GM19455 (cell line): ENCODE data around the gene MTG2.
"Not testable (repeated sequence)": the region's sequence is repeated elsewhere in the genome, so short reads cannot be mapped to it uniquely, and the experiment has no call there.

ENCODE experiments used
- ATAC-seq: cut with Tn5 transposase; IDR thresholded peaks from one replicate; pipeline ENCODE4 v1.9.1; 2021; ENCODE audit not compliant: unreplicated experiment

MTG2 gene

DNA sequence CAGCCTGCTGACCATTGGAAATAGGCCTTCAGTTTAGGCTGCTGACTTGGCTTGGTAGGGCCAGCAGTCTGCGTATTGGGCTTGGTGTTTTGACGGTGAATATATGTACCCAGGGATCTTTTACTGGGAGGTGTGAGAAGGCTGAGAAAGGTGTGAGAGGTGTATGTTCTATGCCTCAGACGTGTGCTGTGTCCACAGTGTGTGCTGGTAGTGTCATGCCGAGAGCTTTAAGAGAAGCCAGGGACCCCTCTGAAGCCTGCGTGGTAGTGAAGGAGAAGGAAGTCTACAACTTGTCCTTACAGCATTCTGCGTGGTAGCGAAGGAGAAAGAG lies 37.2 kb upstream of the MTG2 start:
- ATAC-seq = no peak

- ATAC-seq = no peak
Observed at GRCh38 chr20:62146019-62146755, 36.6 kb upstream of the MTG2 start.

DNA sequence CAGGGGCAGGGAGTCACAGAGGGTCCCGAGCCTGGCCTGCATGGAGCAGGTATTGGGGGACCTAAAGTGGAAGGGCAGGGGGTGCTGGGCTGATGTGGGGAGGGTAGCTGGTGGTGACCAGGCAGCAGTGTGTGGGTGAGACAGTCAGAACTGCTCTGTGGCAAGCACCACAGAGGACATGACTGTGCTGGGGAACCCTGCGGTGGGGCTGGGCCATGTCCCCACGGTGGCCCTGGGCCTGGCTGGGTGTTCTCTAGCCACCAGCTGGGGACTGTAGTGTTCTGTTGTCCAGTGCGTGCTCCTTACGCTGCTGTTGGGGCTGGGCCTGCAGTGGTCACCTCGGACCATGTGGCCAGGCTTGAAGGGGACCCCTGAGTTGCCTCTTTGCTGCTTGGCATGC lies 35.7 kb upstream of the MTG2 start:
- ATAC-seq = no peak

GRCh38 chr20:62147528-62147927 lies 35.3 kb upstream of the MTG2 start:
- no peak for ATAC-seq

GRCh38 chr20:62148383-62148782 lies 34.4 kb upstream of the MTG2 start:
- not testable (repeated sequence) for ATAC-seq

DNA sequence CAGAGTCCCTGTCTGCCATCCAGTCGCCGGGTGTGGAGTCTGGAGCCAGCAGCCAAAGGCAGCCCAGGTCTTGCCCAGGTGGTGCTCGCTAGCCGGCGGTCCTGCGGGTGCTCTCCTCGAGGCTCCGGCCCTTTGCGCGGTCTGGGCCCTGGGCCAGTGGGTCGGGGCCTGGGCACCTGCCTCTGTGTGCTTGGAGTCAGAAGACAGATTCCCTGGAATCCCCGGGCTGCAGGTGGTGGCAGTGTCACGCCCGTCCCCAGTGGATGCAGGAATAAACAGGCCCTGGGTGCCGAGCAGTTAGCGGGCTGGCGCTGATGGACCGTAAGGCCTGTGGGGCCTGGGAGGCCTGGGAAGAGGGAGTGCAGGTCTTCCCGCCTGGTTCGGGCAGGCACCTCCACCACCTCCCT lies 33.9 kb upstream of the MTG2 start:
- ATAC-seq = no peak

GRCh38 chr20:62149532-62150309 lies 33.1 kb upstream of the MTG2 start:
- ATAC-seq = no peak

DNA sequence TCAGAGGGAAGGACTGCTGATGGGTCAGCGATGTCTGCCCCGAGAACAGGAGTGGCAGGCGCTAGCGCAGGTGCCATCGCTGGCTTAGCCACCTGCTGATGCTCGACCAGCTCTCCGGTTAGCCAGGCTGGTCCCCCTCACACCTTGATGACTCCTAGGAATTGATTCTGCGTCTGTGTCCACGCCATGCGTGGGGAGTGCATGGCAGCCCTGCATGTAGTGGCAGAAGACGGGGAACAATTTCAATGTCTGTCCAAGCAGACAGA lies 32.6 kb upstream of the MTG2 start:
- no peak for ATAC-seq

GRCh38 chr20:62151225-62151624 lies 31.6 kb upstream of the MTG2 start:
- ATAC-seq = no peak

DNA sequence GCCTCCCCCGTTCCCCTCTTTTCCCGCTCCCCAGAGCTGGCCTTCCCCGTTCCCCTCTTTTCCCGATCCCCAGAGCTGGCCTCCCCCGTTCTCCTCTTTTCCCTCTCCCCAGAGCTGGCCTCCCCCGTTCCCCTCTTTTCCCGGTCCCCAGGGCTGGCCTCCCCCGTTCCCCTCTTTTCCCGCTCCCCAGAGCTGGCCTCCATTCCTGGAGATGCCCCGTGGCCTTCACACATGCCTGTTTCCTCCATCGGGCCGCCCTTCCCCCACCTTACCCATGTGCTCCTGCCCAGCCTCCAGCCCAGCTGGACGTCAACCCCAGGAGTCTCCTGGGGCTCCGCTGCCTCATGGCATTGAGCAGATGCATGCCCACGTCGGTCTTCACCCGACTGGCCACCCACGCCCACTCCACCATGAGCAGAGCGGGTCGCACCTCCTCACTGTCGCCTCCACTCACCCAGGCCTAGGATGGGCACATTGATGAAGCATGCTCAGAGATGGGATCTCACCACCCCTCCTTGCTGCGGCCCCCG lies 30.9 kb upstream of the MTG2 start:
- ATAC-seq = no peak

DNA sequence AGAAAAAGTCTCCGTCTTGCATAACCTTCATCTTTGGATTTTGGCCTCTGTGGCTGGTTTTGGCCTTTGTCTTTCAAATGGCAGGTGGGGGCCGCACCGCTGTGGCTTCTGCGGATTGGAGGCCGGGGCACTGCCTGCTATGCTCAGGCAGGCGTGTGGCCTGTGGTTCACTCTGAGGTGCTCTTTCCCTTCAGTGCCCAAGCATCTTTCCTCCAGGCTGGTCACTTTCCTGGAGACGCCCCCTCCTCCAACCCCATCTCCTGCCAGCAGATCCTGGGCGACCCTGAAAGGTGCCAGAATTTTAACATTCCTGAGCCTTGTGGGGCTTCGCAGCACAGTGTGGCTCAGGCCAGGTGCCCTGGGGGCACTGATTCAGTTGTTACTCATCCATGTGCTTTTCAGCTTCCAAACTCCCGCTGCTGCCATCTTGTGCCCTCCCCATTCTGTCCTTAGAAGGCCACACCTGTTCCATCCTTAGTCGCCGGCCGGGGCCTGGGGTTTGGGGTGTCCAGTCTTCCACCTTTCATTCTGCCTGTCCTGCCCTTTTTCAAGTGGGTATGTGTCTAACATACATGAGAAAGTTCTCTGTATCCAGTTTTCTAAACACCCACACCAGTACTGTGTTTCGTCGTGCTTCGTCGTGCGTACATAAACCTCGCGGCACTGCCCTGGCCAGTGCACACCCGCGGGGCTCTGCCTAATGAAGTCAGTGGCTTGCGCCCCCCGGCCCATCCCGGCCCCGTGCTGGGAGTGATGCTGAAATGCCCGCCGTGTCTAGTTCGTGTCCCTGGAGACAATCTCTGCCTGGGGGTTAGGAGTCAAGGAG lies 27.2 kb upstream of the MTG2 start:
- no peak for ATAC-seq

- ATAC-seq = no peak
Observed at GRCh38 chr20:62156254-62156556, 26.6 kb upstream of the MTG2 start.

DNA sequence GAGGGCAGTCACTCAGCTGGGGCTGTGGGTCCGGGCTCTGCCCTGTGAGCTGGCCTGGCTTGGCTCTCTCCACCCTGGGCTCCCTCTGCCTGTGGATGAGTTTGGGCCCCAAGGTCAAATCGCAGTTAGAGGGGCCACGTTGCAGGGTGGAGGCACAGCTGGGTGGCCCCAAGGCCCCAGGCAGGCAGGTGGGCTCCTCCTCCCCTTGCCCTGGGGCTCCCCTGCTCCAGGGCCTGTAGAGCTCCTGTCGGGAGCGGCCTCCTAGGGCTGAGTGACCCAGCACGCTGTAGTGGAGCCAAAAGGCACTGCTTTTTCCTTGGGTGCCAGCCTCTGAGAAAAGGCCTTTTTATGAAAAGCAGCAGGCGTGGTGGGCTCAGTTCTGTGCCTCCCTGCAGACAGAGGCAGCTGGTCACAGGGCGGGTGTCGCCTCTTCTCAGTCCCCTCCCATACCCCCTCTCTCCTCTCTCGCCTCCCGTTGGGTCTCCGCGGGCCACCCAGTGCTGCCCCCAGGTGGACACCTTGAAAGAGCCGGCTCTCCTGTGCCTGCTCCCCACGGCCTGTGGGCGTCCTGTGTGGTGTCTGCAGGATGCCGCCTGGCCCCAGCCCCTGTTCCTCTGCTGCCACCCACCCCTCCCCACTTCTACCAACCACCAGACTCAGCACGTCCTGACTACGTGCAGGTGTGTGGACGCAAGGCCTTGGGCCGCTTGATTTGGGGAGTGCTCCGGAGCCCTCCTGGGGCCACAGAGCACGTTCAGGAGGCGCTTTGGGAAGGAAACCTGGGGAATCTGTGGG lies 26.0 kb upstream of the MTG2 start:
- no peak for ATAC-seq

- no peak for ATAC-seq
Observed at GRCh38 chr20:62157387-62158087, 25.3 kb upstream of the MTG2 start.

GRCh38 chr20:62158088-62158400 lies 24.8 kb upstream of the MTG2 start:
- no peak for ATAC-seq

DNA sequence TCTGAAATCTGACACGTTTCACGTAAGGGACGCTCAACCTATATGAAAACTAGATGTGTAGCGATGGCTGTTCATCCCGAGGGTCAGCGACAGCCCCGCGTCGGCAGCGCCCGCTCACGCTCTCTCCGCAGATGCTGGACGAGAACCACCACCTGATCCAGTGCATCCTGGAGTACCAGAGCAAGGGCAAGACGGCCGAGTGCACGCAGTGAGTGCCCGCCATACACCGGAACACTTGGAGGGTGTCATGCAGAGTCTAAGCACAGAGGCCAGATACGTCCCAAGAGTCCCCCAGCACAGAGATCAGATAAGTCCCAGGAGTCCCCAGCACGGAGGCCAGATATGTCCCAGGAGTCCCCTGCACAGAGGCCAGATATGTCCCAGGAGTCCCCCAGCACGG lies 24.3 kb upstream of the MTG2 start:
- ATAC-seq = no peak

- ATAC-seq = no peak
Observed at GRCh38 chr20:62159052-62159451, 23.8 kb upstream of the MTG2 start.

DNA sequence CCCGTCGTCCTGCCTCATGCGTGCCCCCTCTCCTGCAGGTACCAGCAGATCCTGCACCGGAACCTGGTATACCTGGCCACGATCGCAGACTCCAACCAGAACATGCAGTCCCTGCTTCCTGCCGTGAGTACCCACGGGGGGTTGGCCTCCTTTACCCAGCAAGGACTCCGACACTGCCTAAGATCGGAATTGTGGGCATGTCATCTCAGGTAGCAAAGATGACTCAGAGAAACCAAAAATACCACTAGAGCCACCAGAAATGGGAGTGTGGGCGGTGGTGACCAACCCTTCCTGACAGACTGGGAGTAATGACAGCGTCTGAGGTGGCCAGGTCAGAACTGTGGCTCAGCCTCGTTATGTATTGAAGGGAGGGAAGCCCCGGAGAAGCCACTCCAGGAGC lies 23.0 kb upstream of the MTG2 start:
- ATAC-seq = no peak

- ATAC-seq = no peak
Observed at GRCh38 chr20:62160253-62160652, 22.6 kb upstream of the MTG2 start.

DNA sequence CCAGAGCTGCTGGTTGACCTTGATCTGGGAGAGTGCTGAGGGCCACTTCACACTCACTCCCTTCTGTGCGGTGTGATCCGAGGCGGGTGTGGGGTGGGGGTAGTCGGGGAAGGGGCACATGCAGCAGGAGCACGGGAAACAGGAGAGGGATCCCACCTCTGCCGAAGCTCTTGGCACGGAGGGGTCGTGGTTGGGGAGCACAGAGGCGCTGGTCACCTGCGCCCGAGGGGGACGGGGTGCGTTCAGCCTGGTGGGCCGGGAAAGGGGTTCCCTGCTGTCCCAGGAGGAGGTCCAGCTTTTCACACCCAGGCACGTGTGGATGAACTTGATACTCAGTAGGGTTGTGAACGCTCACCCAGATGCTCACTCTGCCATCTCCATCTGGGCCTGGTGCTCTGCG lies 22.0 kb upstream of the MTG2 start:
- ATAC-seq = no peak

- no peak for ATAC-seq
Observed at GRCh38 chr20:62161347-62161746, 21.5 kb upstream of the MTG2 start.
